ENCODE data around the gene FKBP2. TPM values are rescaled to one million over a fixed set of nuclear protein-coding genes. Genes with fewer than 3 reads are reported as not detected.

Gene FKBP2
- total and polyA plus RNA-seq, 2 of the 13 experiments (the other 11 are each of a cell fraction or from before 2014, with no cell fraction given): 30.1 to 53.3 TPM

DNA sequence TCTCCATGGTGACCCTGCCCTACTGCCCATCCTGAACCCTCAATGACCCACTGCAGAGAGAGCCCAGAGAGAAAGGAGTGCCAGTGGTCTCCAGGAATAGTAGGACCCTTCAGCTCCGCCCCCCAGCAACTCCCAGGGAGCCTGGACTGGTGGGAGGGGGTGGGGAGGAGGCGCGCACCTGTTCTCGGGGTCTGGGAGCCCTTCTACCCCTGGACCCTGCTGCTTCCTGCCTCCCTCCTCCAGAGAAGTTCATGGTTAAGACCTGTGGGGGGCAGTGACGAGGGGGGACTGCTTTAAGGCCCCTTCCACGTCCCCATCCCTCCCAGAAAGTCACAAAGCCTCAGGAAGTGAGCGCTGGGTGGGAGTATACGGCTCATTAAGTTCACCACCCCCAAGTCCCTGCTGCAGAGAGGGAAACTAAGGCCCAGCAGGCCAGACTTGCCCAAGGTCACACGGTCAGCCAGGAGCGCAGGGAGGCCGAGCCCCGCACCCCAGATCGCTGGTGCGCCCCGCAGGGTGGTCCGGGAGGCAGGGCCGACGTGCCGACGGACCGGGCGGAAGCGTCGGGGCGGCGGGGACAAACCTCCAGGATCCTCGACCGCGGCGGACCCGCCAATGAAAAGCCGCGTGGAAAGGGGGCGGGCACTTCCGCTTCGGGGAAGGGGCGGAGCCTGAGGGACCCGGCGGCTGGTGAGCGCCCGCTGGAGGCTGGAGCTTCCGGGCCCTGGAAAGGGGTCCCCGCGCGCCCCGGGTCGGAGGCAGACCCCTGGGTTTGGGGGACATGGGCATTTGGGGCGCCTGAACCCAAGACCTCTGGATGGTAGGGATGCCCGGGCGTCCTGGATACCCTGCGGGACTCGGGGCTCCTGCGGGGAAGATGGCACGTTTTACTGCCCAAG, 15.0 kb upstream of the FKBP2 start, which contains the start of the genes NUDT22 and TRPT1 (continued):
- TF ChIP-seq SRF (IDR thresholded peaks at IDR 0.05; ENCODE audit: low read depth, low read length) (no peak), FOXK2 (IDR thresholded peaks at IDR 0.05) (no peak), NKX3-1 (CRISPR knock-in tag; IDR thresholded peaks at IDR 0.05) (peak; percentile 79; the same call in 1 of the 2 replicates), ZNF746 (CRISPR knock-in tag; IDR thresholded peaks at IDR 0.05) (peak; percentile 45), BCL6 (CRISPR knock-in tag; IDR thresholded peaks at IDR 0.05) (peak; percentile 45; the same call in 1 of the 2 replicates), PRMT3 (CRISPR knock-in tag; IDR thresholded peaks at IDR 0.05; ENCODE audit: borderline replicate concordance, low read depth) (no peak; the same call in 1 of the 2 replicates), NR2F2 (IDR thresholded peaks at IDR 0.05; ENCODE audit: borderline replicate concordance, low read depth) (no peak), ZNF235 (CRISPR knock-in tag; IDR thresholded peaks at IDR 0.05; ENCODE audit: borderline replicate concordance) (no peak), ZNF660 (CRISPR knock-in tag; IDR thresholded peaks at IDR 0.05; ENCODE audit: borderline replicate concordance, low read depth) (no peak), MIER2 (CRISPR knock-in tag; IDR thresholded peaks at IDR 0.05) (0 out of 2 replicates have a peak, but pooled peaks have one; percentile 26), ZNF317 (CRISPR knock-in tag; IDR thresholded peaks at IDR 0.05) (peak; percentile 66), ATRX (CRISPR knock-in tag; IDR thresholded peaks at IDR 0.05; ENCODE audit: borderline replicate concordance) (no peak), MEIS1 (CRISPR knock-in tag; IDR thresholded peaks at IDR 0.05; ENCODE audit: borderline replicate concordance) (no peak), ZNF552 (CRISPR knock-in tag; IDR thresholded peaks at IDR 0.05; ENCODE audit: borderline replicate concordance) (no peak), ZNF124 (CRISPR knock-in tag; IDR thresholded peaks at IDR 0.05) (peak; percentile 19; the same call in 1 of the 2 replicates), AHR (CRISPR knock-in tag; IDR thresholded peaks at IDR 0.05) (no peak), ZNF792 (CRISPR knock-in tag; IDR thresholded peaks at IDR 0.05) (no peak), ZNF678 (CRISPR knock-in tag; IDR thresholded peaks at IDR 0.05) (0 out of 2 replicates have a peak, but pooled peaks have one; percentile 30), SIX4 (CRISPR knock-in tag; IDR thresholded peaks at IDR 0.05) (no peak), GTF2F1 (IDR thresholded peaks at IDR 0.05; ENCODE audit: low read length) (no peak), ZNF230 (CRISPR knock-in tag; IDR thresholded peaks at IDR 0.05) (no peak), TRIM24 (CRISPR knock-in tag; IDR thresholded peaks at IDR 0.05) (no peak), SRSF1 (optimal IDR thresholded peaks at IDR 0.05; ENCODE audit: low read depth, low read length) (no peak), KLF16 (CRISPR knock-in tag; IDR thresholded peaks at IDR 0.05) (peak in 1 of 2 experiments; percentile 71; a peak in 2 of 4 replicates), ATF7 (IDR thresholded peaks at IDR 0.05) (no peak), ATF7 (CRISPR knock-in tag; IDR thresholded peaks at IDR 0.05) (no peak)
- TF ChIP-seq, protein P1, sequence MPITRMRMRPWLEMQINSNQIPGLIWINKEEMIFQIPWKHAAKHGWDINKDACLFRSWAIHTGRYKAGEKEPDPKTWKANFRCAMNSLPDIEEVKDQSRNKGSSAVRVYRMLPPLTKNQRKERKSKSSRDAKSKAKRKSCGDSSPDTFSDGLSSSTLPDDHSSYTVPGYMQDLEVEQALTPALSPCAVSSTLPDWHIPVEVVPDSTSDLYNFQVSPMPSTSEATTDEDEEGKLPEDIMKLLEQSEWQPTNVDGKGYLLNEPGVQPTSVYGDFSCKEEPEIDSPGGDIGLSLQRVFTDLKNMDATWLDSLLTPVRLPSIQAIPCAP (CRISPR knock-in tag; IDR thresholded peaks at IDR 0.05; ENCODE audit: low read depth): no peak
- TF ChIP-seq, protein P2, sequence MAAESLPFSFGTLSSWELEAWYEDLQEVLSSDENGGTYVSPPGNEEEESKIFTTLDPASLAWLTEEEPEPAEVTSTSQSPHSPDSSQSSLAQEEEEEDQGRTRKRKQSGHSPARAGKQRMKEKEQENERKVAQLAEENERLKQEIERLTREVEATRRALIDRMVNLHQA (CRISPR knock-in tag; IDR thresholded peaks at IDR 0.05): no peak
- TF ChIP-seq, protein P3, sequence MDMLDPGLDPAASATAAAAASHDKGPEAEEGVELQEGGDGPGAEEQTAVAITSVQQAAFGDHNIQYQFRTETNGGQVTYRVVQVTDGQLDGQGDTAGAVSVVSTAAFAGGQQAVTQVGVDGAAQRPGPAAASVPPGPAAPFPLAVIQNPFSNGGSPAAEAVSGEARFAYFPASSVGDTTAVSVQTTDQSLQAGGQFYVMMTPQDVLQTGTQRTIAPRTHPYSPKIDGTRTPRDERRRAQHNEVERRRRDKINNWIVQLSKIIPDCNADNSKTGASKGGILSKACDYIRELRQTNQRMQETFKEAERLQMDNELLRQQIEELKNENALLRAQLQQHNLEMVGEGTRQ (IDR thresholded peaks at IDR 0.05; ENCODE audit: low read depth, low read length): no peak
- TF ChIP-seq, protein P3 (CRISPR knock-in tag; IDR thresholded peaks at IDR 0.05; ENCODE audit: borderline replicate concordance): no peak; the same call in 1 of the 2 replicates

Measured in HepG2 (cell line).